GM18909 (cell line): ENCODE data around the gene SLC25A21.

ENCODE experiments used
- ATAC-seq: cut with Tn5 transposase; IDR thresholded peaks from one replicate; pipeline ENCODE4 v1.9.1; 2021; ENCODE audit warnings: mild to moderate bottlenecking; ENCODE audit not compliant: unreplicated experiment, poor library complexity

The SLC25A21 gene

GRCh38 chr14:36659822-36660735 is 512.3 kb downstream of the SLC25A21 start:
- ATAC-seq = no peak

- ATAC-seq = no peak
Measured at GRCh38 chr14:36659010-36659821, 513.2 kb downstream of the SLC25A21 start.

- ATAC-seq = no peak
Measured at GRCh38 chr14:36658123-36659009, 514.0 kb downstream of the SLC25A21 start.

- no peak for ATAC-seq
Measured at GRCh38 chr14:36657399-36658122, 514.8 kb downstream of the SLC25A21 start.

- ATAC-seq = no peak
Measured at GRCh38 chr14:36656687-36657398, 515.6 kb downstream of the SLC25A21 start.

GRCh38 chr14:36655963-36656686 is 516.3 kb downstream of the SLC25A21 start:
- peak; percentile 43 for ATAC-seq

GRCh38 chr14:36655571-36655962 is 516.8 kb downstream of the SLC25A21 start:
- ATAC-seq = no peak

GRCh38 chr14:36654794-36655381 is 517.5 kb downstream of the SLC25A21 start:
- no peak for ATAC-seq

GRCh38 chr14:36653962-36654793 is 518.2 kb downstream of the SLC25A21 start:
- no peak for ATAC-seq

- ATAC-seq = no peak
Measured at GRCh38 chr14:36653413-36653812, 519.0 kb downstream of the SLC25A21 start.

- no peak for ATAC-seq
Measured at GRCh38 chr14:36652542-36653201, 519.7 kb downstream of the SLC25A21 start.

- no peak for ATAC-seq
Measured at GRCh38 chr14:36649872-36650650, 522.3 kb downstream of the SLC25A21 start.

GRCh38 chr14:36647824-36648753 is 524.3 kb downstream of the SLC25A21 start:
- ATAC-seq = no peak

GRCh38 chr14:36647417-36647823 is 525.0 kb downstream of the SLC25A21 start:
- no peak for ATAC-seq
